Measurements from ENCODE around the gene CHCHD6. TPM values are rescaled to one million over a fixed set of nuclear protein-coding genes. Genes with fewer than 3 reads are reported as not detected.
"Not testable (repeated sequence)": the region's sequence is repeated elsewhere in the genome, so short reads cannot be mapped to it uniquely, and the experiment has no call there.

The CHCHD6 gene
- total RNA-seq, 1 donor from 2014 or later: 12.6 TPM

- DNase-seq (ENCODE audit: low read depth): no peak
Observed at GRCh38 chr3:126766653-126767052, 62.6 kb downstream of the CHCHD6 start.

- DNase-seq (ENCODE audit: low read depth): no peak
Observed at GRCh38 chr3:126768903-126769302, 64.9 kb downstream of the CHCHD6 start.

GRCh38 chr3:126770096-126770495 lies 66.1 kb downstream of the CHCHD6 start:
- DNase-seq (ENCODE audit: low read depth): no peak

GRCh38 chr3:126773167-126773566 lies 69.1 kb downstream of the CHCHD6 start:
- no peak for DNase-seq (ENCODE audit: low read depth)

- DNase-seq (ENCODE audit: low read depth): no peak
Observed at GRCh38 chr3:126773783-126774182, 69.7 kb downstream of the CHCHD6 start.

- DNase-seq (ENCODE audit: low read depth): no peak
Observed at GRCh38 chr3:126777366-126777765, 73.3 kb downstream of the CHCHD6 start.

- DNase-seq (ENCODE audit: low read depth): no peak
Observed at GRCh38 chr3:126780666-126781065, 76.6 kb downstream of the CHCHD6 start.

- DNase-seq (ENCODE audit: low read depth): no peak
Observed at GRCh38 chr3:126781406-126781805, 77.4 kb downstream of the CHCHD6 start.

GRCh38 chr3:126781889-126782491 lies 78.0 kb downstream of the CHCHD6 start:
- DNase-seq (ENCODE audit: low read depth): peak; percentile 97

- DNase-seq (ENCODE audit: low read depth): peak; percentile 98
Observed at GRCh38 chr3:126782536-126782935, 78.5 kb downstream of the CHCHD6 start.

- DNase-seq (ENCODE audit: low read depth): no peak
Observed at GRCh38 chr3:126784254-126784653, 80.2 kb downstream of the CHCHD6 start.

GRCh38 chr3:126791320-126791719 lies 87.3 kb downstream of the CHCHD6 start:
- not testable (repeated sequence) for DNase-seq (ENCODE audit: low read depth)

GRCh38 chr3:126792998-126793397 lies 89.0 kb downstream of the CHCHD6 start:
- DNase-seq (ENCODE audit: low read depth): no peak

GRCh38 chr3:126797563-126797962 lies 93.5 kb downstream of the CHCHD6 start:
- no peak for DNase-seq (ENCODE audit: low read depth)

GRCh38 chr3:126798521-126798920 lies 94.5 kb downstream of the CHCHD6 start:
- DNase-seq (ENCODE audit: low read depth): no peak

- no peak for DNase-seq (ENCODE audit: low read depth)
Observed at GRCh38 chr3:126799099-126799498, 95.1 kb downstream of the CHCHD6 start.

- DNase-seq (ENCODE audit: low read depth): not testable (repeated sequence)
Observed at GRCh38 chr3:126801312-126801711, 97.3 kb downstream of the CHCHD6 start.

- DNase-seq (ENCODE audit: low read depth): peak; percentile 42
Observed at GRCh38 chr3:126807795-126808194, 103.8 kb downstream of the CHCHD6 start.

GRCh38 chr3:126811530-126811929 lies 107.5 kb downstream of the CHCHD6 start:
- DNase-seq (ENCODE audit: low read depth): peak; percentile 27

- DNase-seq (ENCODE audit: low read depth): no peak
Observed at GRCh38 chr3:126816298-126816697, 112.3 kb downstream of the CHCHD6 start.

GRCh38 chr3:126816986-126817777 lies 113.1 kb downstream of the CHCHD6 start:
- DNase-seq (ENCODE audit: low read depth): peak; percentile 33

GRCh38 chr3:126817781-126818180 lies 113.7 kb downstream of the CHCHD6 start:
- no peak for DNase-seq (ENCODE audit: low read depth)

GRCh38 chr3:126818400-126819095 lies 114.5 kb downstream of the CHCHD6 start:
- no peak for DNase-seq (ENCODE audit: low read depth)
